CD4-positive, alpha-beta T cell treated with Interleukin-4 for 4 hours (primary cell): Measurements from ENCODE around the gene WASHC4.
"Not testable (repeated sequence)": the region's sequence is repeated elsewhere in the genome, so short reads cannot be mapped to it uniquely, and the experiment has no call there.

Source experiments
- DNase-seq: peaks from one replicate; pipeline ENCODE4 v3.0.0-alpha.2; 2020

The WASHC4 gene

DNA sequence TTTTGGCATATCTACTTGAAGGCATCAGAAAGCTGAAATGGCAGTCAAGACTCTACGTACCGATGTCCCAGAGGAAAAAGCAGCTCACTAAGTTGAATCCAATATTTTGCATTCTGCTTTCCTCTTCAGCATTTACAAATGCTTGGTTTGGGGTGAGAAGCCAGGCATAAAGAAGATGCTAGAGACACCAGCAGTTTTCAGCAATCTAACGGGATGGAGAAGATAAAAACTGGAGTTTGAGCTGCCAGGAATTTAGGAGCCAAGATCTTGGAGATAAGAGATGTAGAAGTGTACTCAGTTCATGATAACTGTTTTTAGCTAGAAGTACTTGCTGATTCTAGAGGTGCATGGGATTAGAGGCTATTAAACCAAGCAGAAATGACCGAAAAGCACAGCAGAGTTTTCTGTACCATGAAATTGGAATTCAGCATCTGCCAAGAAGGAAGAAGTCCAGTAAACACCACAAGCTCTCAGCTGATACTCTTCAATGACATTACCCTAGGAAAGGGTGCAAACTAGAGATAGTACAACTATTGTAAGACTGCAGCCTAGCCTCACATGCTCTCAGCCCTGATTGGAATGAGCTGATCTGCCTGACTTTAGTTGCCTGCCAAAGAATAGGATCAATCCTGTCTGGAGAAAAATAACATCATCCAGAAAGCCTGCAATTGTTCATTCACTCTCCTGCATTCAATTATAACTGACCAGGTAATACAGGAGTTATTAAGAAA is 15.9 kb upstream of the WASHC4 start:
- no peak for DNase-seq

- no peak for DNase-seq
Measured at GRCh38 chr12:105092336-105092735, 15.2 kb upstream of the WASHC4 start.

GRCh38 chr12:105095338-105095737 is 12.2 kb upstream of the WASHC4 start:
- not testable (repeated sequence) for DNase-seq

DNA sequence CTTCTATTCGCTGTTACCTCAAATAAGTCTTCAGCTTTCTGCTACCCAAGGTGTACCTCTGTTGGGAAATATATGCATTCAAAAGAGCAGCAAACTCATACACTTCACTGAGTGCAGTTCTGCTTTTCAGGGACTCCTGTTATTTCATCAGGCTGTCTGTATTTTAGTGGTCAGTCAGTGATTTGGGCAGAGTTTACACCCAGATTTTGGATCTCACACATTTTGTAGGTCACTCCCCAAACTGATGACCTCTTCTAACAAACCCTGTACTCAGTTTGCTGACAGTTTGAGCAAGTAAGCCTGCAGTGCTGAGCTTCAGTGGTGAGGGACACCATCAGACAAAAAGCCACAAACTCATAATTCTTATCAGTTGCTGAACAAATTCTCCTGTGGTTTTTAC is 8.2 kb upstream of the WASHC4 start:
- no peak for DNase-seq

- no peak for DNase-seq
Measured at GRCh38 chr12:105100207-105100985, 7.1 kb upstream of the WASHC4 start.

DNA sequence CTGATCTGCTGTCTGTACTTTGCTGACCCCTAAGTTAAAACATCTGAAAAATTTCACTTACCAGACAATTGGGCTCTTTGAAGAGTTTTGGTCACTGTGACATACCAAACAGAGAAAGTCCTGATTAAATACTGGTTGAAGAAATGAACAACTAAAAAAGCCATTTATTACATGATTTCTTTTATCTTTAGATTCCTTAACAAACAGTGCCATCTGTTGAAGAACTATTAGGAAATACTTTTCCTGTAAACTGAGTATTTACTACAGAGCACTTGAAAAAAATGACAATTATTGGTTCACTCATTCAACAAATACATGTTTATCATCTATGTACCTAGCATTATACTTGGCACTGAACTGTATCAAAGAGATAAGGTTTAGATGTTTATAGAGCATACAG is 6.5 kb upstream of the WASHC4 start:
- DNase-seq = no peak

DNA sequence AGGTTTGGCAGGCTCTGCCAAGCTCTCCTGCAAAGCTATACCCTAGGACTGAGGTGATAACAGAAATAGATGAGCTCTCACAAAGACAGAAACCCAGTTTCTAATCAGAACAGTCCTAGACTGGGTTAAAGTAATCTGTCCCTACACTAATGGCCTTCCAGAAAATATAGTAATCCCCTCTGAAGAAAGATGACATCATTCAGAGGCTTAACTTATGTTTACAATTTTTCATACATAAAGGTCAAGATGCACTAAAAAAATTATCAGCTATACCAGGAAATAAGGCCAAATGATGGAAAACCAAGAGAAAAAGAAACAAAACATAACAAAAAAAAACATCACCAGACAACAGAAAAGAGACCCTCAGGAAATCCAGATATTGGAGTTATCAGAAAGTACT is 4.9 kb upstream of the WASHC4 start:
- no peak for DNase-seq

GRCh38 chr12:105104762-105105161 is 2.8 kb upstream of the WASHC4 start:
- no peak for DNase-seq

DNA sequence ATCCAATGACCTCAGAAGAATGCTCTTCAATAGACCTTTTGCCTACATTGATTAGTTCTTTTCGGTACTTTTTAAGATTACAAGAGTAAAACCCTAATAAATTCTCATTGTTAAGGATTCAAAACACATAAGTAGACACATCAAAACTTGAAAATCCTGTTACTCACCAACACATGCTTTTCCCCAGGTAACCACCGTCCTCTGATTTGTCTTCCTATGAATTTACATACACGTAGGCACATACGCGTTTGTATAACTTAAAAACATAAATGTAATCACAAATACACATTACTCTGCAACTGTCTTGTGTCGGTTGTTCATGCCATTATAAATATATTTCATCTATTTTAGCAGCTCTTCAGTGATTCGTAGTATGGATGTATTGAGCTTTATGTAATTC is 910 bp upstream of the WASHC4 start:
- no peak for DNase-seq

DNA sequence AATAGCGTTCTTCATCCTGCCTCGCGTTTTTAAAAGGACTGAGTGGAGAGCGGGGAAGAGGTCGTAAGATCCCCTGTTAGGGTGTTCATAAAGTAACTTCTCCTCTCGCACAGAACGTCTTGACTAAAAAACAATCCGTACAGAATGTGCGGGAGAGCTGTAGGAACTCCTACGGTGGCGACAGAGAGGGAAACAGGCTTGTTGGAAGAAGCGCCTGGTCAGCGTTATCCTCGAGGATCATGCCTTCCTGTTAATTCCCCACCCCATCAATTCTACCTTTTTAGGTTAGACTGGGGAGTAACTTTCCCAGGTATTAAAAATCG is 399 bp upstream of the WASHC4 start:
- no peak for DNase-seq

DNA sequence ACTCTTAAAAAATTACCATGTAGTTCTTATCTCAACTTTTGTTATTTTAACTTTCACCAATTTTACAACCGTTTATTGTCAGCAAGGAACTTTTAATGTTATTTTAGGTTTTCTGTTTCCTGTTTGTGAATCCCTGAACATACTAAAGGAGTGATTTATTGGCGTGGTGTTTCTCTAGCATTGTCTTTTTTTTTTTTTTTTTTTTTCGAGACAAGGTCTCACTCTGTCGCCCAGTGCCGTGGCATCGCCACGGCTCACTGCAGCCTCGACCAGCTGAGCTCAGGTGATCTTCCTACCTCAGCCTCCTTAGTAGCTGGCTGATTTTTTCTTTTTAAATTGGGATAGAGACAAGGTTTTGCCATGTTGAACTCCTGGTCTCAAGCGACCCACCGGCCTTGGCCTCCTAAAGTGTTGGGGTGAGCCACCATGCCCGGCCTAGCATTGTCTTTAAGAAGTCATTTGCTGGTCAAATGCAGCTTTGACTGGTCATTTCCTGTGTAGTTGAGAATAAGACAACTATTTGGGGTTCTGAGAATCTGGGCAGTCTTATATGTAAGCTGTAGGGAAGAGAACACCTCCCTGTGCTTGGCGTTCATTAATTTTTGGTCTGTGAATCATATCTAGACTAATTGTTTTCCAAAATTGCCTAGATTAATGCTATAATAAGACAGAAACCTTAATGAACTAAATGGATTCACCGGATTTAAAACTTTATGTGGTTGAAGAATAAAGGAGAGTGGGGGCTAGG is 2.1 kb downstream of the WASHC4 start:
- DNase-seq = no peak

DNA sequence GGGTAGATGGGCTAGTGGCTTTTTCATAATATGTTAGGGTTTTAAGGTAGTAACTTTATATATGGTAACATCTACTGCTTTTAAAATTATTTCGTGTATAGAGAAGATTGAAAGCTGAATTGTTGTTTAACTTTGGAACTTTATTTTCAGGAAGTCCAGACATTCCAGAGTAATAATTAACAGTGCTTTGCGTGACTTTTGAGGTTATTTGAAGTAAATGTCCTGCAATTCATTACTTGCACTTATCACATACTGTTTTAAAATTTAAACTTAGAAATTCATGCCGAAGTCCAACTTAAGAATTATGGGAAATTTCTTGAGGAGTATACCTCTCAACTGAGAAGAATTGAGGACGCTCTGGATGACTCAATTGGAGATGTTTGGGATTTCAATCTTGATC is 3.3 kb downstream of the WASHC4 start:
- no peak for DNase-seq

DNA sequence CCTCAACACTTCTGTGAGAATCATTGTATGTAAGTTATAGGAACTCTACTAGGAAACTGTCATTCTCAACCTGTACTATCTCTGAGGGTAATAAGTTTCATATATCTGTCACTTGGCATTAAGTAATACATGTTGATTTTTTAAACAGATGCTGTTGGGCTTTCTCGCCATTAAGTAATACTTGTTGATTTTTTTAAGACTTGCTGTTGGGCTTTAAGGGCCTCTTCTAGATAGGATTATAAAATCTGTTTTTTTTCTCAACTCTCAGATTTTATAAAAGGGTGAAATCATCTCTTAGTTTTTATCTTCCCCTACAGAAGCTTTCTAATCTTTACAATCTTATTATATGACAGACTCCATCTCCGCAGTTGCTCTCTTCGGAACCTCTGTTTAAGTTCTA is 5.6 kb downstream of the WASHC4 start:
- DNase-seq = no peak

DNA sequence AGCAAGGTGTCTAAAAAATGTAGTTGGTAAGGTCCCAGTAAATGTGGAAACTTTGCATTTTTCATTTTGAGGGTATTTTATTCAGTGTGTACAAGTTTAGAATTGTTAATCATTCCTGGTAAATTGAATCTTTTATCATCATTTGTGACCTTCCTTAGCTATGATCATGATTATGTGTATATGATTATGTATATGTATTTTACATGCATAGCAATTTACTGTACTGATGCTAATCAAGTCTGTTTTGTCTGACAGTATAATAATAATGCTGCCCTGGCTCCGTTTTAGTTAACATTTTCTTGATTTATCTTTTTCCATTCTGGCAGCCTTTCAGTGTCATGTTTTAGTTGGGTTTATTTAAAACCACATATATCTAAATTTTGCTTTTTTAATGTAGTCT is 9.4 kb downstream of the WASHC4 start:
- no peak for DNase-seq

GRCh38 chr12:105120551-105120950 is 13.0 kb downstream of the WASHC4 start:
- DNase-seq = no peak

- no peak for DNase-seq
Measured at GRCh38 chr12:105138248-105138647, 30.7 kb downstream of the WASHC4 start.

DNA sequence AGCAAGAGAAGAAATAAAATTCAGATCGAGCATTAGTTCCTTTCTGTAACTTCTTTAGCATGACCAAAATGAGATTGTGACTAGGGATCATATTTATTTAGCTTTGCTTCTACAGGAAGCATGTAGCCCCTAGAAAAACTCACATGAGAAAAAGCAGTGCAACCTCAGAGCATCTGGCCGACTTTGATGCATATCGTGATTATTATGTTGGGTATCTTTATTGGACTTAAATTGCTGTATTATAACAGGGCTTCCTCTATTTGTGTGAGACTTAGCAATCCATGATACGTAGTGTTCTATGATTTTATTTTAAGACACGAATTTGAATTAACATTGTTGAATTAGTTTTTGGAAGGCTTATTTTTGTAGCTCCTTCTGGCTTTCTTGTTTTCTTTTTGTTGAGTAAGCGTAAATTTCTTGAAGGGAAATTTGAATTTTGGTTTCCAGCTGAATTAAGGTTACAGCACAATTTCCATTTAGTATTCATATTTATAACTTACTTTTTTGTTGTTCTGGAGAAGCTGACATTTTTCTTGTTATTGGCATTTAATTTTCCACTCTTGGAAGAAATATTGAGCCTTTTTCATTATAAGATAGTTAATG is 33.9 kb downstream of the WASHC4 start:
- no peak for DNase-seq

GRCh38 chr12:105142259-105142658 is 34.7 kb downstream of the WASHC4 start:
- DNase-seq = no peak

DNA sequence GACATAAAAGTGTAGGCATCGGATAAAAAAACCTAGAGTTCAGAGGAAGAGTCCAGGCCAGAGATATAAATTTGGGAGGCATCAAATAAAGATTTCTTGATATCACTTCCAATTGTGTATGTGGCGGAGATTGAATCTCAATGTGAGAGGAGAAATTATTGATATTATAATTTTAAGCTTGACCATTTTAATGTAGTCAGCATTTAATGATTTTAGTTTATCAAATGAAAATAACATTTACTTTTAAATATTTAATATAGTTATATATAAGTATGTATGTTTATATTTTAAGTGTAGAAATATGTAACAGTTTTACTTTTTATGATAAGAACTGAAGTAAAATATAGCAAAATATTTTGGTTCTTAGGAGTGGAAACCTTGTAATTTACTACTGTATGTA is 48.7 kb downstream of the WASHC4 start:
- no peak for DNase-seq

- DNase-seq = no peak
Measured at GRCh38 chr12:105157606-105158005, 50.1 kb downstream of the WASHC4 start.

DNA sequence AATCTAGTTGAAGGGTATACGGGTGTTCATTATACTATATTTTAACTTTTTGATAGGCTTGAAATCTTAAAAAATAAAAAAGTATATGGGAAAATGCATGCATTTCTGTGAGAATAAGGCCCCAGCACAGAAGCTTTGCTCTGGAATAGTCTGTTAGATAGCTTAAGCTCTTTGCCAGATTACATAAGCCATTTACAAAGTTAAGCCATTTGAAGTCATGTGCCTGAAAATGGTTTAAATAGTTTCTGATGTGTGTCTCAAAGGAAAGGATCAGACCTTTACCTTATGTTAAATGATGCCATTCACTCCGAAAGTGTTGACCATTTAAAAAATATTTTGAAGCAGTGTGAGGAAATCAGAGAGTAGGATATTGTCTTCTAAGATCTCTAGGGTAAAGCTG is 51.3 kb downstream of the WASHC4 start:
- no peak for DNase-seq

DNA sequence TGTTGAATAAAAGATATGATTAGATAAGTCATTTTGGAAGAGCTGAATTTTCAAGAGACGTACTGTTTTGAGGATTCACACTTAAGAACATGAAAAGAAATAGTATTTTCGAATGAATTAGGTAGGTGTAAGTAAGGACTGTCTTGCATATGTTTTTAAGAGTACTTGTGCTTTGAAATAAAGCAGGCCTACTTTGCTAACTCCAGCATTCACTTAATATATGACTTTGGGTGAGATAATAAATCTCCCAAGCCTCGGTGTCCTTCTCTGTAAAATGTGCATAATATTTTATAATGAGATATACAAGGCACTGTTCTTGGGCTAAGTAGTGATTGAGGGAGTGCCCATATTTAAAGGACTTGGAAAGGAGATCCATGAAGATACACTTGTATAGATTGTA is 54.6 kb downstream of the WASHC4 start:
- no peak for DNase-seq

DNA sequence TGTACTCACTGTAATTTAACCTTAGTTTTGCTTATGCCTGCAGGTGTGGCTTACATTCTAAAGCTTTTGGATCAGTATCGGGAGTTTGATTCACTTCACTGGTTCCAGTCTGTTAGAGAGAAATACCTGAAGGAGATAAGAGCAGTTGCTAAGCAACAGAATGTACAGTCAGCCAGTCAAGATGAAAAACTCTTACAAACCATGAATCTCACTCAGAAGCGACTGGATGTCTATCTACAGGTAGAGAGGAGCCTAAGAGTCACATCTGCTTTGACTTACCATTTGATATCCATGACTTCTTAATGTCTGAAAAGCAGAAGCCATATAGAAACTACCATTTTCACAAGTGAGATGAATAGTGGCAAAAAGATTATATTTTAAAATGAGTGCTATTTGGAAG is 56.5 kb downstream of the WASHC4 start:
- no peak for DNase-seq

DNA sequence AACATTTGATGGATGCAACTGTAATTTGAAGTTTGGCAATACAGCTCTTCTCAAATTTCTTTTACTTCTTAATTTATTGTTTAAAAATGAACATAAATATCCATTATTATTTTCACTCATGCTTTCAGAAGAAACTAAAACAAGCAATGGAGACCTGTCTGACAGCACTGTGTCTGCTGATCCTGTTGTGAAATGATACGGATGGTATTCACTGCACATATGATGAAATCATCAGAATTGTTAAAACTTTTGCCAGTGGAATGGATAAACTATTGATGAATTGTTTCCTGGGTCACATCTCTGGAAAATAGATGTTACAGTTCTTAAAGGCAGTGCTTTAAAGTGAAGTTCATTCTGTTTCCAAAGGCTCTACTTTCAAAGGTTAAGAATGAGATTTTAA is 59.2 kb downstream of the WASHC4 start:
- no peak for DNase-seq
